SK-N-SH (cell line): Measurements from ENCODE around the gene NOC2L. TPM values are rescaled to one million over a fixed set of nuclear protein-coding genes. Genes with fewer than 3 reads are reported as not detected.

Source experiments
- CTCF ChIA-PET: fragments of 300-600, 350-600 bp; formaldehyde crosslinking; extraction: SDS; loops from one replicate; lab custom pipeline; 2021; lab: Yijun Ruan, JAX
- POLR2A ChIA-PET: fragments of 350-600 bp; sonication (Branson Sonifier 250); formaldehyde crosslinking; extraction: SDS; loops from one replicate; lab custom pipeline; 2020; ENCODE audit warnings: antibody characterized with exemption, inconsistent platforms; lab: Yijun Ruan, JAX
- DNase-seq: peaks from one replicate; pipeline ENCODE4 v3.0.0; 2012
- H2AFZ ChIP-seq: fragments of 200-600 bp; sonication (generic); 2 replicates; pipeline ENCODE4 v1.8.1; 2016; ENCODE audit warnings: antibody characterized with exemption, mild to moderate bottlenecking, low read depth
- H3F3A ChIP-seq: fragments of 200-600 bp; sonication (generic); replicated peaks from 2 replicates; pipeline ENCODE3; 2016; ENCODE audit warnings: antibody characterized with exemption, mild to moderate bottlenecking; ENCODE audit not compliant: insufficient read depth
- H3K27ac ChIP-seq, 2 experiments: fragments of 200-500 bp in 1 of 2; fragments of 200-600 bp in 1 of 2; sonication (Bioruptor generic) in 1 of 2; sonication (generic), shearing (Covaris generic) in 1 of 2; 2 replicates each; pipeline versions ENCODE4 v1.5.1 to v1.6.1; 2014 to 2016; ENCODE audit warnings: low read depth in 2 of 2, inconsistent platforms in 1 of 2, low read length in 1 of 2, mild to moderate bottlenecking in 1 of 2, mixed read lengths in 1 of 2
- H3K27me3 ChIP-seq: fragments of 200-600 bp; sonication (generic), shearing (Covaris generic); 2 replicates; pipeline ENCODE4 v1.6.1; 2016; ENCODE audit warnings: mixed run types; ENCODE audit not compliant: insufficient read depth
- H3K36me3 ChIP-seq, 2 experiments: fragments of 200-500 bp in 1 of 2; fragments of 200-600 bp in 1 of 2; sonication (Bioruptor generic) in 1 of 2; sonication (generic) in 1 of 2; replicated peaks in 1 of 2; 2 replicates each; pipeline versions ENCODE3 to v1.5.1; 2014 to 2016; ENCODE audit warnings: low read length in 1 of 2, mild to moderate bottlenecking in 1 of 2; ENCODE audit not compliant: insufficient read depth in 2 of 2, control insufficient read depth in 1 of 2
- H3K4me1 ChIP-seq, 2 experiments: fragments of 200-500 bp in 1 of 2; fragments of 200-600 bp in 1 of 2; sonication (Bioruptor generic) in 1 of 2; sonication (generic), shearing (Covaris generic) in 1 of 2; 2 replicates each; pipeline versions ENCODE4 v1.5.1 to v1.6.1; 2014 to 2016; ENCODE audit warnings: low read depth in 1 of 2, low read length in 1 of 2, mixed run types in 1 of 2; ENCODE audit not compliant: insufficient read depth in 2 of 2, control insufficient read depth in 1 of 2
- H3K4me2 ChIP-seq: fragments of 200-600 bp; sonication (generic), shearing (Covaris generic); 2 replicates; pipeline ENCODE4 v1.6.1; 2017; ENCODE audit warnings: mixed run types
- H3K4me3 ChIP-seq, 2 experiments: fragments of 200-500 bp in 1 of 2; fragments of 200-600 bp in 1 of 2; sonication (Bioruptor generic) in 1 of 2; sonication (generic), shearing (Covaris generic) in 1 of 2; 2 replicates each; pipeline versions ENCODE4 v1.5.1 to v1.8.1; 2014 to 2016; ENCODE audit warnings: low read depth in 2 of 2, inconsistent platforms in 1 of 2, low read length in 1 of 2, mild to moderate bottlenecking in 1 of 2, mixed read lengths in 1 of 2, moderate library complexity in 1 of 2
- H3K79me2 ChIP-seq: fragments of 200-600 bp; sonication (generic); 2 replicates; pipeline ENCODE4 v1.8.1; 2017; ENCODE audit warnings: mild to moderate bottlenecking; ENCODE audit not compliant: insufficient read depth
- H3K9ac ChIP-seq: fragments of 200-600 bp; sonication (generic); 2 replicates; pipeline ENCODE4 v1.6.1; 2017; ENCODE audit warnings: mixed run types
- H3K9me2 ChIP-seq: fragments of 200-600 bp; sonication (generic); 2 replicates; pipeline ENCODE4 v1.6.1; 2017; ENCODE audit warnings: mixed run types
- H3K9me3 ChIP-seq: fragments of 200-600 bp; sonication (generic); 2 replicates; pipeline ENCODE4 v1.6.1; 2017; ENCODE audit warnings: mixed run types, mild to moderate bottlenecking, moderate library complexity
- H4K20me1 ChIP-seq: fragments of 200-600 bp; sonication (generic); 2 replicates; pipeline ENCODE4 v1.6.1; 2017; ENCODE audit warnings: mild to moderate bottlenecking, mixed run types; ENCODE audit not compliant: insufficient read depth
- CHD2 ChIP-seq: fragments of 150-350 bp; IDR thresholded peaks from 2 replicates; pipeline ENCODE4 v1.6.1; 2018; ENCODE audit warnings: low read length; ENCODE audit not compliant: partially characterized antibody
- CTCF ChIP-seq: fragments of 200-600 bp; sonication (generic); IDR thresholded peaks from 2 replicates; pipeline ENCODE4 v1.6.1; 2017; ENCODE audit warnings: antibody characterized with exemption, mild to moderate bottlenecking, moderate library complexity
- EP300 ChIP-seq, 2 experiments: IDR thresholded peaks; 2 replicates each; pipeline versions ENCODE4 v1.4.0 to v1.6.1; 2012; ENCODE audit warnings: borderline replicate concordance in 1 of 2, low read depth in 1 of 2, low read length in 1 of 2
- EZH2phosphoT487 ChIP-seq: fragments of 200-600 bp; sonication (generic); IDR thresholded peaks from 2 replicates; pipeline ENCODE4 v1.6.1; 2017; ENCODE audit warnings: low read depth, mixed run types, mild to moderate bottlenecking, antibody characterized with exemption, moderate library complexity, borderline replicate concordance
- FOSL2 ChIP-seq: IDR thresholded peaks from 2 replicates; pipeline ENCODE4 v1.4.0; 2012; ENCODE audit warnings: low read depth, mild to moderate bottlenecking, moderate library complexity, borderline replicate concordance
- FOXM1 ChIP-seq: IDR thresholded peaks from 2 replicates; pipeline ENCODE4 v1.4.0; 2012; ENCODE audit warnings: low read depth, mild to moderate bottlenecking
- GABPA ChIP-seq: IDR thresholded peaks from 2 replicates; pipeline ENCODE4 v1.4.0; 2012; ENCODE audit warnings: low read depth, mild to moderate bottlenecking
- JUND ChIP-seq: IDR thresholded peaks from 2 replicates; pipeline ENCODE4 v1.4.0; 2012
- MAX ChIP-seq: IDR thresholded peaks from 2 replicates; pipeline ENCODE4 v1.4.0; 2012; ENCODE audit warnings: low read depth
- MXI1 ChIP-seq: IDR thresholded peaks from 2 replicates; pipeline ENCODE4 v1.6.1; 2012; ENCODE audit warnings: mild to moderate bottlenecking, low read depth, low read length, improper control_type of control experiment
- NRF1 ChIP-seq: IDR thresholded peaks from 2 replicates; pipeline ENCODE4 v1.6.1; 2012; ENCODE audit warnings: low read depth, mild to moderate bottlenecking, low read length
- PBX3 ChIP-seq: IDR thresholded peaks from 2 replicates; pipeline ENCODE4; 2012
- RCOR1 ChIP-seq: fragments of 150-350 bp; IDR thresholded peaks from 2 replicates; pipeline ENCODE4 v1.6.1; 2017; ENCODE audit warnings: antibody characterized with exemption, low read length
- RFX5 ChIP-seq: IDR thresholded peaks from 2 replicates; pipeline ENCODE4 v1.6.1; 2012; ENCODE audit warnings: mild to moderate bottlenecking, improper control_type of control experiment, low read length
- RXRA ChIP-seq: IDR thresholded peaks from 2 replicates; pipeline ENCODE4 v1.4.0; 2012; ENCODE audit warnings: low read depth, mild to moderate bottlenecking, borderline replicate concordance
- TAF1 ChIP-seq: IDR thresholded peaks from 2 replicates; pipeline ENCODE4 v1.6.1; 2012; ENCODE audit warnings: low read depth, mild to moderate bottlenecking, low read length, moderate library complexity, borderline replicate concordance
- TCF12 ChIP-seq: IDR thresholded peaks from 2 replicates; pipeline ENCODE4 v1.4.0; 2012
- USF1 ChIP-seq: IDR thresholded peaks from 2 replicates; pipeline ENCODE4 v1.4.0; 2012; ENCODE audit warnings: low read depth, borderline replicate concordance
- USF2 ChIP-seq: fragments of 150-350 bp; IDR thresholded peaks from 2 replicates; pipeline ENCODE4 v1.6.1; 2017; ENCODE audit warnings: antibody characterized with exemption, low read length, low read depth, borderline replicate concordance
- YY1 ChIP-seq: IDR thresholded peaks from 2 replicates; pipeline ENCODE4 v1.4.0; 2012; ENCODE audit warnings: low read depth, mild to moderate bottlenecking
- WGBS: methylation state at CpG from one replicate; pipeline ENCODE4 v1.1.6; 2017; ENCODE audit warnings: low lambda C conversion rate; 5-methylcytosine and 5-hydroxymethylcytosine counted together
- polyA plus RNA-seq, 3 experiments: library from polyadenylated mRNA; depleted of rRNA; stranded (reverse); fragments of >200 nt; gene quantifications; 2 replicates each; pipeline ENCODE4 v1.2.3, GENCODE V29; 2012

Gene NOC2L
- polyA plus RNA-seq, 1 of the 3 experiments (the other 2 are of a cell fraction) = 124 TPM

- TF ChIP-seq CTCF (no peak), NRF1 (no peak), MAX (no peak), JUND (no peak), RFX5 (no peak), RXRA (no peak), CHD2 (no peak)
These were observed 23.8 kb upstream of the NOC2L start (continued) for GRCh38 chr1:982765-983436.

GRCh38 chr1:981955-982558, 23.0 kb upstream of the NOC2L start, which contains the start of gene PERM1:
Gene PERM1 (minus strand): TSS chr1:982093. CDS start chr1:981029, 1,064 bp downstream.
- CTCF ChIA-PET = interaction anchor here (1.0 to 9.1 kb wide), 11 partner anchors 15 to 310 kb away, joined by 3 to 246 read pairs (median 6); partner anchors contain the start of genes HES4 and ISG15
- no peaks in the 10 kb centered on the region for H4K20me1 ChIP-seq
- H3K4me1 ChIP-seq = peaks cover 0 to 12% of the 10 kb centered on the region in 2 experiments; a peak in 1 of 4 replicates
- no peak for TF ChIP-seq JUND
- no peak for TF ChIP-seq GABPA
- no peak for TF ChIP-seq CTCF
- TF ChIP-seq EZH2phosphoT487 = no peak
- TF ChIP-seq TCF12 = no peak
- TF ChIP-seq FOSL2 = no peak
- TF ChIP-seq EP300 (IDR thresholded peaks at IDR 0.05; ENCODE audit: borderline replicate concordance in 1 of 2, low read depth in 1 of 2, low read length in 1 of 2) = no peak
- TF ChIP-seq TAF1 = no peak
- no peak for TF ChIP-seq RXRA
- no peak for TF ChIP-seq FOXM1
- TF ChIP-seq USF1 = no peak
- TF ChIP-seq RCOR1 = no peak
- no peak for TF ChIP-seq PBX3
- no peak for TF ChIP-seq CHD2
- TF ChIP-seq USF2 = no peak
- TF ChIP-seq YY1 = no peak
- TF ChIP-seq MXI1 = no peak
- TF ChIP-seq, all 33 proteins: peak for 0
- Histone ChIP-seq H3F3A (no peaks in the 10 kb centered on the region), H3K79me2 (no peaks in the 10 kb centered on the region), H2AFZ (no peak within 1 kb of the TSS), H3K9me3 (no peaks in the 10 kb centered on the region), H3K9ac (no peak within 1 kb of the TSS), H3K36me3 (no peaks in the 10 kb centered on the region), H3K27ac (no peak within 1 kb of the TSS), H3K27me3 (peaks cover 13% of the 10 kb centered on the region; the same call in 1 of the 2 replicates), H3K4me3 (no peak within 1 kb of the TSS), H3K4me2 (no peak within 1 kb of the TSS), H3K9me2 (no peaks in the 10 kb centered on the region)
- no peak for DNase-seq
- WGBS = no CpG with 5 or more reads among the region's 28 CpGs
- POLR2A ChIA-PET = no interaction called here
